ENCODE measurements around the gene PRR16.

PRR16 gene

DNA sequence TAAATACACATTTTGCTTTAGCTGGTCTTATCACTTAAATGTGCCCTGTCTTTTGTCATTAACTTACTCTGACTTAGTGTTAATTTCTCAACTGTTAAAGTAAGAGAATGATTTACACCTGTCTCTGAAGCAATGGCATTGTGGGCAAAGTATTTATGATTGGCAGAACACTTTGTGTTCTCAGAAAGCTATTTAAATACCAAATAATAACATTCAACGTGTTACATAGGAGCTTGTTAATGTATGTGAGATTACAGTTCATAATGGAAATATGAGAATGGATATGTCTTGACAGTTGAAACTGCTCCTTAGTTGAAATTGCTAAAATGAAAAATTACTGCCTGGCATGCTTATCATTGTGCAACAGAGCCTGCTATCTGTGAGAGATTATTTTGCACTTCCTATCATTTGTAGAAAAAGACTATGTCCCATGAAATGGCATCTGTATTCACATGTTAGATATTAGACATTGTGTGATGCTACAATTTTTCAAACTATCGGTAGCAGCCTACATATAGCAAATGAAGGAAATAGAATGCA lies 46.1 kb downstream of the PRR16 start:
- in situ Hi-C loops (cut with HindIII; ENCODE audit: low pct_unique_long_range_greater_than_20kb, low sequenced_read_pairs) = no loop called here
- no peak for DNase-seq (ENCODE audit: low read depth in 1 of 2, low spot score in 1 of 2)
- no peak for TF ChIP-seq JUND (IDR thresholded peaks at IDR 0.05; ENCODE audit: low read depth)

DNA sequence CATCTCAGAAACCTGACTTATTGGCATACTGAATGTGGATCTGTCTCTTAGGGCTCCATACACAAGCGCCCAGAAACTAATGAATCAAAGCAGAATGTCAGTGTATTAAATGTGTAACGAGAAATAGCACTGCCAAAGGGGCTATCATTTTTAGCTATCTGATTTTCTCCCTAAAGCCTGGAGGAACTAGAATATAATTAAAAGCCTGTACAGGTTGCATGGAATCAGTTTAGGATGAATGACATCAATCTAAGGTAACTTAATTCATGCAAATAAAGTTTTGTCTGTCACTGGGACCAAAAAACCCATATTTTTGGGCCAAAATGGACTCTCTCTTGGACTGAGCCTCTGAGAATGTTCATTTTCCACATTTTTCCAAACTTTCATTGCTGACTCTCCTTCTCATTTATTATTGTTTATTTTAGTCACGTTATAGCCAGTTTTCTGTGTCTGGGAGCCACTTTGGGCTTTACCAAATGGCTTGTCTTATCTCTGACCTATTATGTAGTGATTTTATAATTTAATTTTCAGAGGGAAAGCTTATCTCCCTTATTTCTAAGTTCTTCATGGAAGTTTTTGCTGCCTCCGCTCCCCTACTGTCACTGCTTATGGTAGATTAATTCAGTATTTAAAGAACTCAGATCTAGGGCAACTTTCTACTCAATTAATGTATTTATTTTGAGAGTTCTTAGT lies 47.0 kb downstream of the PRR16 start:
- no peak for DNase-seq (ENCODE audit: low read depth in 1 of 2, low spot score in 1 of 2)
- TF ChIP-seq JUND (IDR thresholded peaks at IDR 0.05; ENCODE audit: low read depth) = no peak
- in situ Hi-C loops (cut with HindIII; ENCODE audit: low pct_unique_long_range_greater_than_20kb, low sequenced_read_pairs) = no loop called here

DNA sequence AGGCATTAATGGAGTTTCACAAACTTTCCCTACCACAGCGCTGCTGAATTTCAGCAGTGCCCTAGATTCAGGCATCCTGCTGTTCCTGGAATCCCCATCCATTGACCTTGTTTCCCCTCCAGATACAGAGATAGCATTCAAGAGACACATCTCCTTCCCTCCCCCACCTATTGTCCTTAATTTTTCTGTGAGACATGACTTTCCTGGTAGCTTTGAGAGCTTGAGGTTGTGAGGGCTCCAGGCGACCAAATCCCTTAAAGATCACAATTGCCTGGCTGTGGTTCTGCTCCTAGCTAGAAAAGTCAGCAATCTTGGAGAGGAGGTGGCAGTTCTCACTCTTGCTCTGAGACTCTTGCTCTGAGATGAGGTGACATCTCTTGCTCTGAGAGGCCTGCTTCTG lies 48.0 kb downstream of the PRR16 start:
- in situ Hi-C loops (cut with HindIII; ENCODE audit: low pct_unique_long_range_greater_than_20kb, low sequenced_read_pairs) = no loop called here
- DNase-seq (ENCODE audit: low read depth in 1 of 2, low spot score in 1 of 2) = no peak
- no peak for TF ChIP-seq JUND (IDR thresholded peaks at IDR 0.05; ENCODE audit: low read depth)

DNA sequence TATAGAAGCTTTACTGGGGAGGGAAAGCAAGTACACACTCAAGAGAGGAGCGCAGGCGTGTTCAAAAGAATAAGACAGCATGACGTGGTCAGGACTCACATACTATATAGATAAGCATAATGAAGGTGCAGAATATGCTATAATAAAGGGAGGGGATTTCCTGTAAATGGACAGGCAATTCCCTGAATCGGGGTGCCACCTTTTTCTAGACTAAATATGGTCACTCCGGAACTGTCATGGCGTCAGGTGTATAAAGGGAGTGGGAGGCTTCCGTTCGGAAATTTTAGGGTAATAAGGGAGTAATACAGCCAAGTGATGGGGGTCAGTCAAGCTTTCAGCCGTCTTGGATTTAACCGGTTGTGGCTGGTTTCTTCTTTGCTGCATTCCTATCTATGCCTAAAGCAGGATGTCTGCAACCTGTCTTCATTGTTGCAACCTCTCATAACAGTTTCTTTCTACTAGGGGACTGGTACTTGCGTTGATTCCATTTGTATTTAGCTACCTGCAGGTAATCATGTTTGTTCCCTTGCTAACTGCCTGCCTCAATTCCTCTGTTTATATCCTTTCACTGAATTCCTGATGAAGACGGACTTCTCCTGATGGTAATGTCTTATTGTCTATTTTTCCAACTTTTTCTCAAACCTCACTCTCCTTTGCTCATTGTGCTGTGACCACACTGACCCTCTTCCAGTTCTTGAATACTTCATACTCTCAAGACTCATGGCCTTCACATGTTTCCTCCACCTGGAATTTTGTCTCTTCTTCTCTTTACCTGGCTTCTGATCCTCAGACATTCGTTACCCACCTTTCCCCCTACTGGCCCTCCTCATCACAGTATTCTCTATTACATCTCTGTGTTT lies 48.9 kb downstream of the PRR16 start:
- no peak for TF ChIP-seq JUND (IDR thresholded peaks at IDR 0.05; ENCODE audit: low read depth)
- in situ Hi-C loops (cut with HindIII; ENCODE audit: low pct_unique_long_range_greater_than_20kb, low sequenced_read_pairs) = no loop called here
- DNase-seq (ENCODE audit: low read depth in 1 of 2, low spot score in 1 of 2) = no peak

DNA sequence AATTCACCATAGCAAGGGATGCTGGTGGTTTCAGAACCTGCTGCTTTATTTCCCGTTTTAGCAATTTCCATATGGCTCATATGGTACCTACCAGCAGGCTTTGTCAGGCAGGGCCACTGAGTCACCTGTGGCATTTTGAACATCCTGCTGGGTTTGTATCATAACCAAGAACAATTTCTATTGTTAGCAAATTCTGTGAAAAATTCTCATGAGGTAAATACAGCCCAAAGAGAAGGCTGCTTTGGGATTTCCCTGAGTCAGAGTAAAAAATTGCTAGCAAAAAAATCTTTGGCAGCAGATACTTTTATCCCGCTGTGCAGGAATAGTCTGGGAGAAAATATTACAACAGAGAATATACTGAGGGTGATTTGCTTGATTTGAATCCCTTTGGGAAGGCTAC lies 52.7 kb downstream of the PRR16 start:
- TF ChIP-seq JUND (IDR thresholded peaks at IDR 0.05; ENCODE audit: low read depth) = no peak
- no peak for DNase-seq (ENCODE audit: low read depth in 1 of 2, low spot score in 1 of 2)
- in situ Hi-C loops (cut with HindIII; ENCODE audit: low pct_unique_long_range_greater_than_20kb, low sequenced_read_pairs) = no loop called here

DNA sequence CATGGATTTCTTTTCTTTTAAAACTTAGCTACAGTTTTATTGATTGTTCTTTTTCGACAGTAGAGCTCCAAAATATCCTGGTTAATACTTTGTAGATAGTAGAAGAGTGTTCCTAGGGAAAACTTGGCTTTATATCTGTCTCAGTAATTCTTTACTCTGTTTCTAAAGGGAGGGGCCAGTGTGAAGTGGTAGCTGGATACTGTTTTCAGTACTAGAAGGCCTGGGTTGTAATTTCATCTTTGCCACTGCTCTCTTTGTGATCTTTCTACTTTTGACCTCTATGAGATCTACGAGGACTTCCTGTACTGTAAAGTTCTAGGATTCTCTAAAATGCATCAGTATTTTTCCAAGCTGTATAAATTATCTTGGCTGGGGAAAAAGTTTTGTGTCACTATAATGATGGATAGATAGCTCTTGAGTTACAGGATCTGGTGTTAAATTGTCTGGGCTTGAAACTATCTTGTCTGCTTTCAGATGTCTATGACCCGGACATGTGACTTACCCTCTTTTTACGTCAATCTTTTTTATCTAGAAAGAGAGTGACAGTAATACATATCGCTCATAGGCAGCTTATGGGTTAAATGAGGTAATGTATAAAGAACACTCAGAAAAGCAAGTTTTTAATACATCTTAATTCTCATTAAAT lies 53.6 kb downstream of the PRR16 start:
- no peak for TF ChIP-seq JUND (IDR thresholded peaks at IDR 0.05; ENCODE audit: low read depth)

DNA sequence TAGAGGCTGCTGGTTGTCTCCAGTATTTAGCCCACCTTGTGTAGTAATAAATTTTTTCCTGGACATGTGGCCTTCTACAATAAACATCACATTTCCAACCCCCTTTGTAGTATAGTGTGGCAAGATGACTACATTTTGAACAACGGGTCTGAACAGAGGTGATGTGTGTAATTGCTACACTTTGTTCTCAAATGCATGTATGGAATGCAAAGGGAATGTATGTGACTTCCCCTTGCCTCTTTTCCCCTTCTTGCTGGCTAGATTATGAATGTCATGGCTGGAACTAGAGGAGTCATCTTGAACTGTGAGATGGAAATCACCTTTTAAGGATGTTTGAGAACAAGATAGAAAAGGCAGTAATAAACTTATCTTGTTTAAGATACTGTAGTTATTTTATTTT lies 54.5 kb downstream of the PRR16 start:
- TF ChIP-seq JUND (IDR thresholded peaks at IDR 0.05; ENCODE audit: low read depth) = no peak
- in situ Hi-C loops (cut with HindIII; ENCODE audit: low pct_unique_long_range_greater_than_20kb, low sequenced_read_pairs) = no loop called here
- no peak for DNase-seq (ENCODE audit: low read depth in 1 of 2, low spot score in 1 of 2)

More for the DNA sequence above, 53.6 kb downstream of the PRR16 start:
- DNase-seq (ENCODE audit: low read depth in 1 of 2, low spot score in 1 of 2) = no peak
- in situ Hi-C loops (cut with HindIII; ENCODE audit: low pct_unique_long_range_greater_than_20kb, low sequenced_read_pairs) = no loop called here

DNA sequence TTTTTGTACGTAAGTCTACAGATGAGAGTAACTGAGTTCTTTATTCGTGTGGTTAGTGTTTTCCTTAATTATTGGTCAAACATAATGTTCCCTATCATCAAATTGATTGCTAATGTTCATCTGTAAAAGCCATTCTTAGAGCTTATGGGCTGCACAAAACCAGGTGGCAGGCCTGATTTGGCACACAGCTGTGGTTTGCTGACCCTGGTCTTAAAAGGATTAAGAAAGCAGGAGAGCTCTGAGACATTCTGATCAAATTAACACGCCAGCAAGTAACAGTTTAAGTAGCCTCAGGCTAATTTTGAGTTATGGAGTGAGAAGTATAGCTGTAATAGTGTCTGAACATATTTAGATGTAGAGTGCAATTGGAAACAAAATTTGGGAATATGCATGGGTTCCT lies 63.2 kb downstream of the PRR16 start:
- no peak for DNase-seq (ENCODE audit: low read depth in 1 of 2, low spot score in 1 of 2)

DNA sequence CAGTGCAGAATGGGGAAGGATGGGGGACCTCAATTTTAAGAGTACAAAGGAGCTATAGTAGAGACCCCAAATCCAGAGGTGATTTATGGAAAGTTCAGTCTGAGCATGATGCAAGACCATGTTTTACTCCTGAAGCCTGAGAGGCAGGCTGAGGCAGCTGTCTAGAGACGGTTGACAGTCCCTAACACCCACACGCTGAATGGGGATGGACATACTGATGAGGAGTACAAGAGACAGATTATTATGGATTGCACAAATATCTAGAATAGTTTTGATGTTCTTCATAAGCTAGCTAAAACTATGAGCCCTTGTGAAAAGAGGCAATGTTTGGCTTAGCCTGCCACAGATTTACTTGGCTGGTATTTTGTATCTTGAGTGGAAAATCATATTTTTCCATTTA lies 64.5 kb downstream of the PRR16 start:
- no peak for DNase-seq (ENCODE audit: low read depth in 1 of 2, low spot score in 1 of 2)
- no peak for TF ChIP-seq JUND (IDR thresholded peaks at IDR 0.05; ENCODE audit: low read depth)
- in situ Hi-C loops (cut with HindIII; ENCODE audit: low pct_unique_long_range_greater_than_20kb, low sequenced_read_pairs) = no loop called here

More for the DNA sequence above, 63.2 kb downstream of the PRR16 start:
- in situ Hi-C loops (cut with HindIII; ENCODE audit: low pct_unique_long_range_greater_than_20kb, low sequenced_read_pairs) = no loop called here
- TF ChIP-seq JUND (IDR thresholded peaks at IDR 0.05; ENCODE audit: low read depth) = no peak

DNA sequence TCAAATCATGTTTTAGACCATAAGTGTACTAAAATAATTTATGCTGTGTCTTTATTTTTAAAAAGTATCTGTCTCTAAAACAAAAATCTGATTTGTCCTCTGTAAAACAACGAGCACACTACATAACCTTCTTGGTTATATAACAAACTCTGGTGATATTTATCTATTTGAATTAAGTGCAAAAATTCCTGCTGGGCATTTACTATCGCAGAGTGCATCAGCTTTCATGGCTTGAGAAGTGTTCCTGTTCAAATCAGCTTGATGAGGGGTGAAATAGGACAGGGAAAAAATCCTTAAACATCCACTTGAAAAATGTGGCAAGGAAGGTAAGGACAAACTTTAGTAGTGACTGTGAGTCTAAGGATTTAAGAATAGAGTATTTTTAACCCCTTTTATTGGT lies 65.3 kb downstream of the PRR16 start:
- no peak for TF ChIP-seq JUND (IDR thresholded peaks at IDR 0.05; ENCODE audit: low read depth)
- in situ Hi-C loops (cut with HindIII; ENCODE audit: low pct_unique_long_range_greater_than_20kb, low sequenced_read_pairs) = no loop called here
- no peak for DNase-seq (ENCODE audit: low read depth in 1 of 2, low spot score in 1 of 2)

DNA sequence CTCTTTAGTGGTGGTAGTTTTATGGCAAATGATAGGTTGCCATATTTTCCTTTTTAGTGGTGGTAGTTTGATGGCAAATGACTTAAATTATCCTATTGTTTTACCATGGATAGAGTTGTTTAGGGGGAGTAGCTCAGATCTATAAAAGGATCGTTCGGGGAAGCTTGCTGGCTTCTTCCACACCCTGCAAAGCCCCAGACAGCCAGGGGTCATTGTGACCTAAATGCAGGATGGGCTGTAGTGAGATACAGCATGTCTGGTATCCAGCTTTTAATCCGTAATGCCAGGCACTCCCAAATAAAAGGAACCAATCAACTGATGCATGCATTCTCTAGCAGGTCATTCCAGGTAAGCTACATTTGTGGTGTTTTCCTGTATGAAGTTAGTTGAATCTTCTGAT lies 67.1 kb downstream of the PRR16 start:
- no peak for TF ChIP-seq JUND (IDR thresholded peaks at IDR 0.05; ENCODE audit: low read depth)
- in situ Hi-C loops (cut with HindIII; ENCODE audit: low pct_unique_long_range_greater_than_20kb, low sequenced_read_pairs) = no loop called here
- DNase-seq (ENCODE audit: low read depth in 1 of 2, low spot score in 1 of 2) = no peak

DNA sequence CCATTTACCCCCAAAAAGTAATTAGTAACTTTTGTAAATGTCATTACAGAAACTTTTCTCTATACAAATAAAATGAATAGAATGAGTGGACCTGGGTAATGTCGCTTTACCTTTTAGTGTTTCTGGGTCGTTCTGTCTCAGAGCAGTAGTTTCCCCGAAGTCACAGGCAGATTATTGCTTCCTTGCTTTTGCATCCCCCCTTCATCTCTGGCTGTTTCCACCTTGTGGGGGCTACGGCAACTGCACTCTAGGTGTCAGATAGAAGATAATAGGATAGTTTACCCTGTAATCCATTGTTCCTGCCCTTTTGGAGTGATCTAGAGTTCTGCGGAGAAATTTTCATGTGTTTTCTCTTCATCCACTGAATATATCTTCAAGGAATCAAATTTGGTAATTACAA lies 68.7 kb downstream of the PRR16 start:
- in situ Hi-C loops (cut with HindIII; ENCODE audit: low pct_unique_long_range_greater_than_20kb, low sequenced_read_pairs) = no loop called here
- DNase-seq (ENCODE audit: low read depth in 1 of 2, low spot score in 1 of 2) = no peak
- TF ChIP-seq JUND (IDR thresholded peaks at IDR 0.05; ENCODE audit: low read depth) = no peak

DNA sequence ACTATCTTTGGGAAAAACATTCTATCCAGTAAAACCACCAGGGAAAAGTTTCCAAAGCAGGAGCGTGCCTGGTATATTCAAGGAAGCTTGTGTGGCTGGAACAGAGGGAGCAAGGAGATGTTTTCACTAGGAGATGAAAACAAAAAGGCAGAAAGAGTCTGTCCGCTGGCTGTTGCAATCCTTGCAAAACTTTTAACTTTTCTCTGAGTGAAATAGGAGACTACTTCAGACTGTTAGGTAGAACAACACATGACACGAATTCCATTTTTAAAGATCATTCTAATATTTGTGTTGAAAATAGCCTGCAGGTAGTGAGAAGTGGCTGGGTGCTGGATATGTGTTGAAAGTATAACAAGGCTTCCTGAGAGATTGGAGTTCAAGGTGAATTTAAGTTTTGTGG lies 69.5 kb downstream of the PRR16 start:
- DNase-seq (ENCODE audit: low read depth in 1 of 2, low spot score in 1 of 2) = no peak

More for the DNA sequence above, 69.5 kb downstream of the PRR16 start:
- TF ChIP-seq JUND (IDR thresholded peaks at IDR 0.05; ENCODE audit: low read depth) = no peak
- in situ Hi-C loops (cut with HindIII; ENCODE audit: low pct_unique_long_range_greater_than_20kb, low sequenced_read_pairs) = no loop called here
